Pons (tissue), 1 donor: Measurements from ENCODE around the gene KSR1.
"Not testable (repeated sequence)": the region's sequence is repeated elsewhere in the genome, so short reads cannot be mapped to it uniquely, and the experiment has no call there.

ENCODE experiments used
- DNase-seq: peaks from one replicate; pipeline ENCODE4 v3.0.0-alpha.2; 2016; ENCODE audit warnings: low spot score

Gene KSR1

DNA sequence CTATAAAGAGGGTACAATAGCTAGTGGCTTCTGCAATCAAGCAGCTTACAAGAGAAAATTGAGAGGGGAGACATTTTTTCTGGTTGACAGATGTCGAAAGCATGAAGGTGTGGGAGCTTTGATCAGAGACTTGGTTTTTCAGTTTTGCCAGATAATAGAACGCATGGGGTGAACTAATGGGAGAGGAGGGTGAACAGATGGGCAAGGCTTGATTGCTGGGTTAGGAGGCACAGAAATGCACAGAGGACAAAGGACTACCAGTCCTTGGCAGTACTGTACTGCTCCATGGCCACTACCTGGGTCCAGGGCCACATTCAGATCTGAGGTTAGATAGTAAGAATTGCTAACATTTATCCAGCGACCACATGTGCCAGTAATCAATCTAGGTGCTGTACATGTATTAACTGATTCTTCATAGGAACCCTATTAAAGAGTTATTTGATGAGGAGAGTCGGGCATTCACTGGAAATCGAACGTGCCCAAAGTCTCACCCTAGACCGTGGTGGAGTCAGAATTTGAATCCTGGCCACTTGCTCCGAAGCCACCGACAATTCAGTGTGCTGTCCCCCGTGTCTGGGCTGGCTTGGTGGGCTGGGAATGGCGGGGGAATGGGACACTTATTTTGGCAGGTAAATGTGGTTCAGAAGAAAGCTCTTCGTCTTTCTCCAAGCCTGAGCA, 873 bp upstream of the KSR1 start:
- no peak for DNase-seq

DNA sequence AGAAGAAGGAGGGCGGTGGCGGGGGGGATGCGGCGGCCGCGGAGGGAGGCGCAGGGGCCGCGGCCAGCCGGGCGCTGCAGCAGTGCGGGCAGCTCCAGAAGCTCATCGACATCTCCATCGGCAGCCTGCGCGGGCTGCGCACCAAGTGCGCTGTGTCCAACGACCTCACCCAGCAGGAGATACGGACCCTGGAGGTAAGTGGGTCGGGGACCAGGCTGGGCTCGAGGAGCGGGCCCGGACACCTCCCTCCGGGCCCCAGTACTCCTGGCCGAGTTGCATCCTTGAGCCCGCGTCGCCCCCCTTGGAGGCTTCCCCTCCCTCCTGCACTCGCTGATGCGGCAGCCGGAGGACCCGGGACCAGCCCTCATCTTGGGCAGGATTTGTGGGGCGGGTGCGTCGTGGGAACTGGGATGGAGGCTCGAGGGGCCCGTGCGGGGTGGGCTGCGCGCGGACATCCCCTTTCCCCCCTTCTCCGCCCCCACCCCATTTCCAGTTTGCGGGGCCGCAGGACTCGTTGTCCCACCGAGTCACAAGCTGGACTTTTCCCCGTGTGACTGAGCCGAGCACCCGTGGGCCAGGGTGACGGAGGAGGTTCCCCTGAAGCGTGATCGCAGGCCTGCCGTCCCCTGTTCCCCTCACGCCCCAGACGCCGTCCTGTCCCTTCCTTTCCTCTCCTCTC, 572 bp downstream of the KSR1 start:
- no peak for DNase-seq

GRCh38 chr17:27457360-27457715, 1.1 kb downstream of the KSR1 start:
- DNase-seq, result peak; percentile 27

DNA sequence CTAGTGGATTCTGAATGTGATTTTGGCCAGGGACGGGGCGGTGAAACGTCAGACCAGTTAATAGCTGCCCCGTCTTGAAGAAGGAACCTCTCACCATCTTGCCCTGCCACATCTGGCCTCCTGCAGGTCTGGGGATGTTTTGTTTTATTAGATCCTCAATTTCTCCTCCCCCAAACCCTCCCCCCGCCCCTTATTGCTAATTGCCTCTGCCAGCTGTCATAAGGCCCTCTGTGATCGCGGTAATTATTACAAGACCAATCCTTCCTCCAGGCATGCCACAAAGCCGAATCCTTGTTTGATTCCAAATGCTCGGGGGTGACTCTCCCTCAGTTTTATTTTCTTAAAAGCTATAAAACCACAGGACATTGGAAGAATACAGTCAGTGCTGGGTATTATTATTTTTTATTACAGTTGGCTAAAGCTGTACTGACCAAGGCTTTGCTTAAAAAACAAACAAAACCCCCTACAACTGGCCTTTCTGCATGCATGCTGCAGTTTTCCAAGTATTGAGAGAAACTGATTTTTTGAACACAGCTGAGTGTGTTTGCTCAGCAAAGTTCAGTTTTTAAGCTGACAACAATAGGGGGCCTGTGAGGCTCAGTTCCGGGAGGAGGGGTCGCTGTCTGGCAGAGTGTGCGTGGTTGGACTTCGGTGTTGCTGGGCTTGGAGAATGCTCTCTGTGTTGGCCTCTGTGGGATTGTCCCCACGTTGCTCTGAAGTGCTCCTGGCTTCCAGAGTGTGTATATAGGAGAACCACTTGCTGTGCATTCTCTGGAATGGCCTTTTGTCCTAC, 1.7 kb downstream of the KSR1 start:
- peak; percentile 54 for DNase-seq

GRCh38 chr17:27458524-27458908, 2.3 kb downstream of the KSR1 start:
- no peak for DNase-seq

- no peak for DNase-seq
Measured at GRCh38 chr17:27459433-27459832, 3.2 kb downstream of the KSR1 start.

DNA sequence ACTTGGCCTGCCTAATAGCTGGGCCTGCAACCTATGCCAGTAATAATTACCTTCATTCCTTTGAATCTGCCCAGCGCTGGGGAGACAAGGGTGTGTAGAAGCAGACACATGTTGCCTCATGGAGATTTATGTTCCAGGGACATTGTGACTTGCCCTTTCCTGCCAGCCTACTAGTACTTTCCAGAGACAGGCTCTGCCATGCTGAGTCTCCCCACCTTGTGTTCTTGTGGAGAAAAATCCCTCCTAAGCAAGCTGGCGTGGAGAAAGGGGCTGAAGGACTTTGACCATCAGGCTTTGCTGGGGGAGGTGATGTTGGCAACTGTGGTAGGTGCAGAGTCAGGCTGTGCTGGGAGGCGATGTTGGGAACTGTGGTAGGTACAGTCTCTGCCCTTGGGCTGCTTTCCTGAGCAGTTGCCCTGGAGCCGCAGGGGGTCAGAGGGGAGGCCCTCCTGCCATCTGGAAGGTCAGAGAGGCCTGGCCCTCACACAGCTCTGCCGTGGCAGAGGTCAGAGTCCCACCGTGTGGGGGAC, 4.0 kb downstream of the KSR1 start:
- no peak for DNase-seq

GRCh38 chr17:27461192-27461859, 5.1 kb downstream of the KSR1 start:
- no peak for DNase-seq

DNA sequence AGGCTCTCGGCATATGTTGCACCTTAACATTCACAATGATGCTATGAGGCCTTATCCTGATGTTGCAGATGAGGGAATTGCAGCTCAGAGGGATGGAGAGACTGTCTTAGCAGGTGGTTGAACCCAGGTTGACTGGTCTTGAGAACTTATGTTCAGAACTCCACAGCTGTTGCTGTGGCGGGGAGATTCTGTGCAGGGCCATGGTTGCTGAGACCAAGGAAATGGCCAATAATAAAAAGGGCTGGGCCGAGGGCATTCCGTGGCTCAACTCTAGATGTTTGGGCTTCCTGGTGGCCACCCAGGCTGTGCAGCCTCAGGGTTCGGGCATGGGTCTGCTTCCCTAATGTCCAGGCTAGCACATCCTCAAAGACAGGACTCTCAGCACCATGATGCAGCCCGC, 5.9 kb downstream of the KSR1 start:
- no peak for DNase-seq

- DNase-seq, result no peak
Measured at GRCh38 chr17:27462714-27463113, 6.5 kb downstream of the KSR1 start.

GRCh38 chr17:27463235-27463677, 7.0 kb downstream of the KSR1 start:
- no peak for DNase-seq

GRCh38 chr17:27464019-27464418, 7.8 kb downstream of the KSR1 start:
- DNase-seq, result not testable (repeated sequence)

- no peak for DNase-seq
Measured at GRCh38 chr17:27464431-27464830, 8.2 kb downstream of the KSR1 start.

- DNase-seq, result not testable (repeated sequence)
Measured at GRCh38 chr17:27465875-27466274, 9.6 kb downstream of the KSR1 start.

DNA sequence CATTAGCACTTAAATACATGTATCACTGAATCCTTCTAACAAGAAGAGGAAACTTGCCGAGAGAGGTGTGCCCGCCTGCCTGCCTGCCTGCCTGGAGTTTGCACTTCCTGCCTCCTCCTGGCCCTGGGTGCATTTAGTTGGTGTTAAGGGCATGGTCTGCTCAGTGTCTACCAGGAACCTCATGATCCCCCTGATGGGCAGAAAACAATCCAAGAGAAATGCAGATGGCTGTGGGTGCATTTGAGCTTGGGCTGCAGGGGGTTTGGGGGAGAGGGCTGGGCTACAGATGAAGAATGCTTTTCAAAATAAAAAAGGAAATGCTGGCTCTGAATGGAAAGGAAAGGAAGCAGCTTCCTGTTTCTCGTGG, 10.1 kb downstream of the KSR1 start:
- DNase-seq, result no peak

- no peak for DNase-seq
Measured at GRCh38 chr17:27466743-27467375, 10.6 kb downstream of the KSR1 start.

DNA sequence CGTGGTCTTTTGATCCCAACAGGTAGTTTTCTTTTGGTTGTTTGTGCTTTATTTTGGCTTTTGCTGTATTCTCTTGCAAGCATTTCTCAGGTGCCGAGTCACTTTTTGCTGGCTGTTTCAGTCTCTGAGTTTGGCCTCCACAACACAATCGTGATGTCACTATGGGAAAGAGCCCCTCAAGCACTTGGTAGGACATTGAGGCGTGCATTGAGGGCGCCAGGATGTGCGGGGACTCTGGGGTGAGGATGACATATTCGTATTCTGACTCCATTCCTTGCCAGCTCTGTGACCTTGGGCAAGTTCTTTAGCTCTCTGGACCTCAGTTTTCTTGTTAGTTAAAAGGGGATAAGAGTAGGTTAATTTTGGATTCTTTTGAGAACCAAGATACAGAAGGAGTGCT, 13.0 kb downstream of the KSR1 start:
- no peak for DNase-seq

DNA sequence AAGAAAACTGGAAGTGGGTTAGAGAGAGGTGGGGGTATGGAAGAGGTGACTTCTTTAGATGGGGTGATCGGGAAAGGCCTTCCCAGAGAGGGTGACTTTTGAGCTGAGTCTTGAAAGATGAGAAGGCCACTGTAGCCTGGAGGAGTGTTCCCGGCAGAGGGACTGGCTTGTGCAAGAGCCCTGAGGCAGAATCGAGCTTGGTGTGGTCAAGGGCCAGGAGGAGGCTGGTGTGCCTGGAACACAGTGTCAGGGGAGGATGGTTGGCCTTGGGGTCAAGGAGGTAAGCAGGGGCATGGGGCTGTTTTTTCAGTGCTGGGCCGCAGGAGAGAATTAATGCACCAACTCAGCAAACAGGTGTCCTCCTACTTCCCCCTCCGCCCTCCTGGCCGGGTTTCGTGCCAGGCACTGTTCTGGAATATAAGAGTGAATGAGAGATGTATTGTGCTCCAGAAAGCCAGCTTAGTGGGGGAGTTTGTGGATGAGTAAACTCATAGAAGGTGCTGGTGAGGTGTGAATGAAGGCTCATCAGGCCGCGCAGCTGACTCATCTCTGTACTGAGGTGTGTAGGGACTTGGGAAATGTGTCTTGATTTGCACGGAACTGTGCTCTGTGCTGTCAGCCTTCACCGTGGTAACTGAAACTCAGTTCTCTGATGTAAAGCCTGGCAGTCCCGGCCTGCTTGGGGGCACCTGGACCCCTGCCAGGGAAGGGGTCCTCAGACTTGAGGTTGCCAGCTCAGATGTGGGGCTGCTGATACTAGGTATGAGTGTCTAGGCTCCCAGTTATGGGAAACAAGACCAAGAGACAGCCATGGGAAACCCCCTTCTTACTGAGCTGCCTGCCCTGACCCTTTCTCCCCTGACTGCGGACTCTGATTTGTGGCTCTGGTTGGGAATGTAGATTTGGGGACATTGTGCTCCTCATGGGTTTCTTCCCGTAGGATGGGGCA, 15.3 kb downstream of the KSR1 start:
- DNase-seq, result no peak

- no peak for DNase-seq
Measured at GRCh38 chr17:27473190-27473747, 17.0 kb downstream of the KSR1 start.
